Measurements from ENCODE around the gene VDAC1. TPM values are rescaled to one million over a fixed set of nuclear protein-coding genes. Genes with fewer than 3 reads are reported as not detected.

VDAC1 gene
- total and polyA plus RNA-seq, 2 donors (not counting 1 experiment from before 2014, with no cell fraction given): 27.8 to 60.7 TPM

DNA sequence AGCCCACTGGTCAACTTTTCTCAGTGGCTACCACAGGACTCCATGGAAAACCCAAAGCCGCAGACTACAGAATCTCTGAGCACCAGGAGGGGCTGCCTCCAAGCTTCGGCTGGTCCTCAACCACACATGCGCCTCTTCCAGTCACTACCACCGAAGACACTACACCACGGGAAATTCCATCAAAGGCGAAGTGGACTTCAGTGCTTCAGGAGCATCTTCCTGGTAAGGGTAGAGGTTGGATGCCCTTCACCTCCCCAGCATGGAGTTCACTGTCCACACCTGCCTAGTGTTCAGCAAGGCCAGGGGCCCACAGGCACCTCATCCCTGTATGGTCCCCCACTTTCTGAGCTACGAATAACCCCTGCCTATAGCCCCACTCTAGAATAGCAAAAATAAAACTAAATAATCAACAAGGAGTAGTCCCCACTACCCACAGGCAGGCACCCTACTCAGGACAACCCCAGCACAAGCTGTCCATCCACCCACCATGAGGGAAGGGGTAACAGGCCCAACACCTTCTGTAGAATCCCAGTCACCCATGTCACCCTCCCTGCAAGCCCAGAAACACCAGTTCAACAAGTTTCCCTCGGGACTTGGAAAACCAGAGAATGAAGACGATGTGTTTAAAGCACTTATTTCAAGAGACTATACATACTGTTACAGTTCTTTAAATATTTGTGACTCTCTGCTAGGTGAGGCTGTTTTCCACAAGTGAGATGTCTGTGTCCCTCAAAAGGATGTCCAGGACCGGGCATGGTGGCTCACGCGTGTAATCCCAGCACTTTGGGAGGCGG lies 2.6 kb downstream of the VDAC1 start:
- peaks cover 70% of the 10 kb centered on the region for H3K79me2 ChIP-seq (ENCODE audit: control insufficient read depth, insufficient read depth, low read length)
- no peak overlapping the region for H3K9ac ChIP-seq (ENCODE audit: low read length)
- WGBS (ENCODE audit: insufficient coverage): 96% methylated on average over 5 of the region's 13 CpGs
- H3K36me3 ChIP-seq (replicated peaks in 1 of 2; ENCODE audit: control extremely low read depth in 1 of 2, control insufficient read depth in 1 of 2, extremely low read depth in 1 of 2, insufficient read depth in 2 of 2, low read length in 1 of 2): peaks cover 2 to 6% of the 10 kb centered on the region in 2 experiments
- DNase-seq: no peak
- Mint-ChIP-seq H3K27me3 (no peaks in the 10 kb centered on the region), H3K4me3 (peak overlapping the region; percentile 95), H3K9me3 (ENCODE audit: insufficient read depth) (no peaks in the 10 kb centered on the region), H3K4me1 (peaks cover 58% of the 10 kb centered on the region), H3K27ac (peak overlapping the region; percentile 4)
- no peaks in the 10 kb centered on the region for H3K27me3 ChIP-seq (replicated peaks in 1 of 4; ENCODE audit: control extremely low read depth in 1 of 4, control insufficient read depth in 3 of 4, insufficient read depth in 4 of 4, low read length in 3 of 4)
- H3K9me3 ChIP-seq (ENCODE audit: control extremely low read depth in 1 of 3, control insufficient read depth in 2 of 3, insufficient read depth in 1 of 3, low read length in 2 of 3): no peaks in the 10 kb centered on the region
- H3K27ac ChIP-seq (ENCODE audit: low read length in 2 of 2): no peak overlapping the region
- H2AFZ ChIP-seq (ENCODE audit: insufficient read depth, low read depth, low read length, poor library complexity, severe bottlenecking): no peak overlapping the region
- H3K4me2 ChIP-seq (replicated peaks; ENCODE audit: low read depth, low read length, poor library complexity, severe bottlenecking): no peak overlapping the region
- ChIA-PET CTCF (interaction anchor here (0.7 to 0.9 kb wide), 3 partner anchors 23 to 38 kb away, joined by 3 read pairs; no protein-coding TSS in a partner anchor), POLR2A (interaction anchor here (0.6 kb wide), 1 partner anchor 74 kb away, joined by 6 read pairs; no protein-coding TSS in a partner anchor)
- H3K4me1 ChIP-seq (ENCODE audit: control insufficient read depth in 2 of 2, insufficient read depth in 2 of 2, low read length in 2 of 2): peaks cover 17 to 33% of the 10 kb centered on the region in 2 donors
- no peak for TF ChIP-seq EZH2 (IDR thresholded peaks at IDR 0.05; ENCODE audit: borderline replicate concordance, insufficient read depth, low read depth, low read length, poor library complexity, severe bottlenecking)
- TF ChIP-seq, protein P1, sequence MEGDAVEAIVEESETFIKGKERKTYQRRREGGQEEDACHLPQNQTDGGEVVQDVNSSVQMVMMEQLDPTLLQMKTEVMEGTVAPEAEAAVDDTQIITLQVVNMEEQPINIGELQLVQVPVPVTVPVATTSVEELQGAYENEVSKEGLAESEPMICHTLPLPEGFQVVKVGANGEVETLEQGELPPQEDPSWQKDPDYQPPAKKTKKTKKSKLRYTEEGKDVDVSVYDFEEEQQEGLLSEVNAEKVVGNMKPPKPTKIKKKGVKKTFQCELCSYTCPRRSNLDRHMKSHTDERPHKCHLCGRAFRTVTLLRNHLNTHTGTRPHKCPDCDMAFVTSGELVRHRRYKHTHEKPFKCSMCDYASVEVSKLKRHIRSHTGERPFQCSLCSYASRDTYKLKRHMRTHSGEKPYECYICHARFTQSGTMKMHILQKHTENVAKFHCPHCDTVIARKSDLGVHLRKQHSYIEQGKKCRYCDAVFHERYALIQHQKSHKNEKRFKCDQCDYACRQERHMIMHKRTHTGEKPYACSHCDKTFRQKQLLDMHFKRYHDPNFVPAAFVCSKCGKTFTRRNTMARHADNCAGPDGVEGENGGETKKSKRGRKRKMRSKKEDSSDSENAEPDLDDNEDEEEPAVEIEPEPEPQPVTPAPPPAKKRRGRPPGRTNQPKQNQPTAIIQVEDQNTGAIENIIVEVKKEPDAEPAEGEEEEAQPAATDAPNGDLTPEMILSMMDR (IDR thresholded peaks at IDR 0.05): no peak
- H4K20me1 ChIP-seq (ENCODE audit: control insufficient read depth, insufficient read depth, low read length, poor library complexity, severe bottlenecking): peaks cover 51% of the 10 kb centered on the region
- intact Hi-C loops (cut with micrococcal nuclease): no loop called here
- no peak for ATAC-seq (ENCODE audit: low read depth)
- H3K4me3 ChIP-seq (ENCODE audit: control extremely low read depth in 1 of 5, extremely low read depth in 1 of 5, insufficient read depth in 1 of 5, low read depth in 2 of 5, low read length in 4 of 5): no peak overlapping the region
